Adipose tissue (tissue), 3 donors: ENCODE results near the gene DCAF15. TPM values are rescaled to one million over a fixed set of nuclear protein-coding genes. Genes with fewer than 3 reads are reported as not detected.
"Not testable (repeated sequence)": the region's sequence is repeated elsewhere in the genome, so short reads cannot be mapped to it uniquely, and the experiment has no call there.

Experiments
- H3K27ac ChIP-seq: one replicate; pipeline ENCODE4 v1.5.1; 2013; ENCODE audit warnings: low read depth, low read length
- WGBS, 3 donors: extraction: QIAGEN DNeasy Blood & Tissue Kit; methylation state at CpG; one replicate each; pipeline ENCODE4 v1.1.7; 2013; 5-methylcytosine and 5-hydroxymethylcytosine counted together
- polyA plus RNA-seq, 3 donors: library from polyadenylated mRNA; stranded (reverse); fragments of 200-250 nt; gene quantifications; one replicate each; pipeline ENCODE4 v1.2.3, GENCODE V29; 2013
- donor health status: healthy with polysubstance abuse.
- donor health status: Bipolar disorder and iron deficiency.
- donor health status: healthy.

Gene DCAF15
- polyA plus RNA-seq, 3 donors = 13.5 to 29.0 (median 16.2) TPM

GRCh38 chr19:13955662-13956364 lies 3.5 kb downstream of the DCAF15 start:
- no peak overlapping the region for H3K27ac ChIP-seq
- 90 to 95% (median 92%) methylated on average over 35 to 42 of the region's 42 CpGs for WGBS, 3 donors

DNA sequence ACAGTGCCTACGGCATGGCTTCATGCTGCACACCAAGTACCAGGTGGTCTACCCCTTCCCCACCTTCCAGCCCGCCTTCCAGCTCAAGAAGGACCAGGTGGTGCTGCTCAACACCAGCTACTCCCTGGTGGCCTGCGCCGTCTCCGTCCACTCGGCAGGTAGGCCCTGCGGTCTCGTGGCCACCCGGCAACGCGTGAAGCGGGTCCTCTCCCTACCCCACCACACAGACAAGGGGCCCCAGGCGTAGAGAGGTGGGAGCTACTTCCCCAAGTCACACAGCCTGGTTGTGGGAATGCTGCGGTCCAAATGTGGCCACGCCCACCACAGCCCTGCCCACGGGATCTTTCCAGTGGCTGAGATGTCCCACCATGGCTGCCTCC lies 4.0 kb downstream of the DCAF15 start:
- no peak overlapping the region for H3K27ac ChIP-seq
- 95 to 100% (median 98%) methylated on average over 16 of the region's 16 CpGs for WGBS, 3 donors

DNA sequence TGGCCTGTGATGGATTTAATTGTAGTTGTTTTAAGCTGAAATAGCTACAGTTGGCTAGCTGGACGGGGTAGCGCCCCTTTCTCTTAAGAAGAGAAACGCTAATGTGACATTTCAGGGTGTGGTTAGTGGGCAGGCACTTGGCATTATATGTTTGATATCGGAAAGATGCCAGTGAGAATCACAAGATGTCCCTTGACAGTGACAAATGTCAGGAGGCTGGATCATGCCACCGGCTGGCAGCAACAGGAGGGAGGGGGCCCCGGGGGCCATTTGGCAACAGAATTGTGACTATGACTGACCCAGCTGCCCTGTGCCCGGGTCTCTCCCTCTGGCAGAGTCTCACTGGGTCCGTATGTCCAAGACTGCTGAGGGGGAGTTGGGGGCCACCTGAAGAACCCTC lies 4.7 kb downstream of the DCAF15 start:
- WGBS, 3 donors = 77 to 84% (median 83%) methylated on average over 8 of the region's 8 CpGs
- H3K27ac ChIP-seq = no peak overlapping the region

DNA sequence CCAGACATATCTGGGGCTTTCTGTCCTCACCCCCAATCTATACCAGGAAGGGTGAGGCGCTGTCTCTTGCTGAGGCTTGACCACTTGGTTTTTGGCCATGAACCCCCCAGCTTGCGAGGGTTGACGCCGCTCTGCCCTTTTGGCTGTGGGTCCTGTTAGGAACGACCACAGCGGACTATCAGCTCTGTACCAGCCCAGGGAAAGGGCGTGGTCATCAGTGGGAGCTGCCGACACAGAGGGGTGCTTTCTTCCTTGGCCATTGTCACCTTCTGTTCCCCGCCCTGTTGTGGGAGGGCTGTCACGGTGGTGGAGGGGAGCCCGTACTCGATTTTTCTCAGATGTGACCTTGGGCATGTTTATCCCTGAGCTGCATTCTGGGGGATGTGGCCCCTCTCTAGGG lies 5.7 kb downstream of the DCAF15 start:
- no peak overlapping the region for H3K27ac ChIP-seq
- 64 to 88% (median 85%) methylated on average over 12 of the region's 12 CpGs for WGBS, 3 donors

DNA sequence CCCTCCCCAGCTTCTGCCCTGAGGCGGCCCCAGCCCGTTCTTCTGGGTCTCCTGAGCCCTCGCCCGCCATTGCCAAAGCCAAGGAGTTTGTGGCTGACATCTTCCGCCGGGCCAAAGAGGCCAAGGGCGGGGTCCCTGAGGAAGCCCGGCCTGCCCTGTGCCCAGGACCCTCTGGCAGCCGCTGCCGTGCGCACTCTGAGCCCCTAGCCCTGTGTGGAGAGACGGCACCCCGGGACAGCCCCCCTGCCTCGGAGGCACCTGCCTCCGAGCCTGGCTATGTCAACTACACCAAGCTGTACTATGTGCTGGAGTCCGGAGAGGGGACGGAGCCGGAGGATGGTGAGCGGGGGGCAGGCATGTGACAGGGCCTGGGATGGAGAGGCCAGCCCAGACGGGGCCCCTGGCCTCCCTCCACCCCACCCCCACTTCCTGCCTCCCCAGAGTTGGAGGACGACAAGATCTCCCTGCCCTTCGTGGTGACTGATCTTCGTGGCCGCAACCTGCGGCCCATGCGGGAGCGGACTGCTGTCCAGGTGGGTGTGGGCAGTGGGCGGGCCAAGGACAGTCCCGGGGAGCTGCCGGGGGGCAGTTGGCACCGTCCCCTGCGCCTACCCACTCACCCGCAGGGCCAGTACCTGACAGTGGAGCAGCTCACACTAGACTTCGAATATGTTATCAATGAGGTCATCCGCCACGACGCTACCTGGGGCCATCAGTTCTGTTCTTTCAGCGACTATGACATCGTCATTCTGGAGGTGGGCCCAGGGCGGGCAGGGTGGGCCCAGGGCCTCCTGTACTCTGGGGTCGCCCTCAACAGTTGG lies 7.0 kb downstream of the DCAF15 start:
- H3K27ac ChIP-seq = no peak overlapping the region
- WGBS, 3 donors = 87 to 91% (median 88%) methylated on average over 40 to 41 of the region's 41 CpGs

DNA sequence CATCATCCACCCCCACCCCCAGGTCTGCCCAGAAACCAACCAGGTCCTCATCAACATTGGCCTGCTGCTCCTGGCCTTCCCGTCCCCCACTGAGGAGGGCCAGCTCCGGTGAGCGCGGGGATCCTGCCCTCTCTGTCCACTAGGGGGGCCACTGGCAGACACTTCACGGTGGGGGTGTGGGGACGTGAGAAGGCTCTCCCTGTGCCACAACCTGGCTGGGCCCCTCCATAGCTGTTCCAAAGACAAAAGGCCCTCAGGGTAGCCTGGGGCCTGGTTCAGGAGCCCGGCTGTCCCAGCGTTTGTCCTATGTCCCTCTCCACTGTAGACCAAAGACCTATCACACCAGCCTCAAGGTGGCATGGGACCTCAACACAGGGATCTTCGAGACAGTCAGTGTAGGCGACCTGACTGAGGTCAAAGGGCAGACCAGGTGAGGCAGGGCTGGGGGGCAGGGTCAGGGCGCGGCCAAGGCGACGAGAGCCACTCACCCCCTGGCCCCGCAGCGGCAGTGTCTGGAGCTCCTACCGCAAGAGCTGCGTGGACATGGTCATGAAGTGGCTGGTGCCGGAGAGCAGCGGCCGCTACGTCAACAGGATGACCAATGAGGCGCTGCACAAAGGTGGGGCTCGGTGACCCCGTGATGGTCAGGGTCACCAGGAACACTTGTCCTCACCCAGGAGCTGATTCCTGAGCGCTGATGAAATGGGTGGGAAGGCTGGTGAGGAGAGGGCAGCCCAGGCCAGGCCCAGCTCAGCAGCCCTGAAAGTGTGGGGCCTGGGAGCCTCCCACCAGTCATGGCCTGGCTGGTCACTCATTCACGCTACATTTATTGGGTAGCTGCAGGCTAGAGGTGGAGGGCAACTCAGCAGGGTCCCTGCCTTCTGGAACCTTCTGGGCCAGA lies 7.9 kb downstream of the DCAF15 start:
- 82 to 91% (median 87%) methylated on average over 27 of the region's 27 CpGs for WGBS, 3 donors

GRCh38 chr19:13960863-13961784 lies 8.8 kb downstream of the DCAF15 start:
- 91 to 94% (median 94%) methylated on average over 36 to 39 of the region's 39 CpGs for WGBS, 3 donors
- no peak overlapping the region for H3K27ac ChIP-seq

More for the DNA sequence above, 7.9 kb downstream of the DCAF15 start:
- no peak overlapping the region for H3K27ac ChIP-seq

GRCh38 chr19:13961826-13962698 lies 9.8 kb downstream of the DCAF15 start:
- 72 to 79% (median 78%) methylated on average over 51 to 55 of the region's 55 CpGs for WGBS, 3 donors
- H3K27ac ChIP-seq = no peak overlapping the region

DNA sequence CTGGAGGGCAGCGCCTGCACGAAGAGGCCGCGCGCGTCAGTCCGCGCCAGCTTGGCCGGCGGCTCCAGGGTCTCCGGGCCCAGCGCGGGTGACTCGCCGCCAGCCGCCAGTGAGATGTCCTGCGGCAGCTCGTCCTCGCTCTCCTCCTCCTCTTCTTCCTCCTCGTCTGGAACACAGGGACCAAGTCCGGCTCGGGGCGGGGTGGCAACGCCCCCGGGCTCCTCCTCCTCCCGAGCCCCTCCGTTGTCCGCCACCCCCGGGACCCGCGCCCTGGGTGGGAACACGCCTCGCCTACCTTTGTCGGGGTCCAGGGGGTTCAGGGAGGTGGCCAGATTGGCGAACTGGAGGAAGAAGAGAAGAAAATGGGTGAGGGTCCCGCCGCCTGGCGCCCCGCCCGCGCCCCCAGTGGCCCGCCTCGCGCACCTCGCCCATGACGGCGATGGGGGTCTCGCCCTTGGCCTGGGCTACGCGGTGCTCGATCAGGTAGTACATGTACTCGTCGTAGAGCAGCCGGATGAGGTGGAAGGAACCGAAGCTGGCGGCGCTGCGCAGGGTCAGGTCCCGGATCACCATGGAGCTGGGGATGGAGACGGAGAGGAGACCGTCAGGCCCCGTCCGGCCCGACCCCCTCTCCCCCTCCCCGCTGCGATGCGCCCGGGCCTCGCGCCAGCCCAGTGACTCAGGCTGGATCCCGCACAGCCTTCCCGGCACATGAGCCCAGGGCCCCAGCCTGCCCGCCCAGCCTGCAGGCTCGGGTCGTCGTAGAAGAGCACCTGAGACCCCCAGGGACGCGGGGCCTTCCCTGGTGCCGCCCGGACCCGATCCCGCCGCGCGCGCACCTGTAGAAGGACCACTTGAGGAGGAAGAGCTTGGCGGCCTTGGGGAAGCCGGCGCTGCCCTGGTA lies 10.6 kb downstream of the DCAF15 start:
- no peak overlapping the region for H3K27ac ChIP-seq
- 76 to 82% (median 81%) methylated on average over 64 to 89 of the region's 89 CpGs for WGBS, 3 donors

- no peak overlapping the region for H3K27ac ChIP-seq
- WGBS, 3 donors = 93 to 95% (median 94%) methylated on average over 41 to 48 of the region's 48 CpGs
These were observed 11.3 kb downstream of the DCAF15 start for GRCh38 chr19:13963603-13964105.

- whole genome bisulfite sequencing, 3 donors = 89 to 91% (median 90%) methylated on average over 5 of the region's 5 CpGs
- no peak overlapping the region for H3K27ac ChIP-seq
These were observed 12.5 kb downstream of the DCAF15 start for GRCh38 chr19:13964776-13965175.

DNA sequence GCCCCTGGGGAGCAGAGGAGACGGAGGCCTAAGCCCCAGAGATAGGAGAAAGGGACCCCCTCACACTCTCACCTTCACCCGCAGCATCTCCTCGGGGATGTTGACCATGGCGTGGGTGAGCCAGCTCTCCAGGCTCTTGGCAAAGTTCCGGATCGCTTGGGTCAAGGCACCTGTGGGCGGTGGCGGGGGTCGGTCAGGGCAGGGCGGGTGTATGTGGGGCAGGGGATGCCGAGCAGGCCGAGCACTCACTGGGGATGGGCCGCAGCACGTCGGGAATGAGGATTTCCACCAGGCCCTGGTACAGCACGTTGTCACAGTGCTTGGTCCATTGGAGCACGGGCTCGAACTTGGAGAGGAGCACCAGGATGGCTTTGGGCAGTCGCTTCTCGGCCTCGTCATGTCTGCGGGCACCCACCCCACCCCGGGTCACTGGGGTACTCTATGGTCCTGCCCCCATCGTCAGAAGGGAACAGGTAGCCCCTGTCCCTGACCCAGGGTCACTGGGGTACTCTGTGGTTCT lies 13.1 kb downstream of the DCAF15 start:
- 91 to 93% (median 92%) methylated on average over 24 of the region's 24 CpGs for WGBS, 3 donors
- H3K27ac ChIP-seq = no peak overlapping the region

DNA sequence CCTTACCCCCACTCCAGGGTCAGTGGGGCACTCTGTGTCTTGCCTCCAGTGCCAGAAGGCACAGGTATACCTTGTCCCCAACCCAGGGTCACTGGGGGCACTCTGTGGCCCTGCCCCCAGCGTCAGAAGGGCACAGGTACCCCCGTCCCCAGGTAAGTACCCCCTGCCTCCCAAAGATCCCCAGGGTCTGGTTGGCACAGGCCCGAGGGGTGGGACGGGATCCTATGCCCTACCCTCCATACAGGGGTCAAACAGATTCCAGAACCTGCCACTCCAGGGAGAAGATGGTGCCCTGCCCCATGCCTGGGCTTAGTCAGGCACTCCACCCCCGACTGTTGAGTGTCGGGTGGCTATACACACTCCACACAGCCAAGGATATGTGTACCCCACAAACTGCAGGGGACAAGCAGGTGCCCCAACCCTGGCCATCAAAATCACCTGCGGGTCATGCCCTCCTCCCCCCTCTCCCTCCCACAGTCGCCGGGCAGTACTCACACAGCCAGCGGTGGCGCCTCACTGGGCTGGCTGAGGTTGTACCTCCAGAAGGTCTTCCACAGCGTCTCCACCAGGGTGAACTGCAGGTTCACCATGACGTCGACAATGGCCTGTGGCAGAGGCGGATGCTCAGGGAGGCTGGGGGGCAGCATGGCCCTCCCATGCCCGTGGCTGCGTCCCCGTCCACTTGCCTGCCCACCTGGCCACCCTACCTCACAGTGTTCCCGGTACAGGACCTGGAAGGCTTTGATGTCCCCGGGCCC lies 13.8 kb downstream of the DCAF15 start:
- H3K27ac ChIP-seq = no peak overlapping the region
- 91 to 96% (median 92%) methylated on average over 20 of the region's 20 CpGs for WGBS, 3 donors

DNA sequence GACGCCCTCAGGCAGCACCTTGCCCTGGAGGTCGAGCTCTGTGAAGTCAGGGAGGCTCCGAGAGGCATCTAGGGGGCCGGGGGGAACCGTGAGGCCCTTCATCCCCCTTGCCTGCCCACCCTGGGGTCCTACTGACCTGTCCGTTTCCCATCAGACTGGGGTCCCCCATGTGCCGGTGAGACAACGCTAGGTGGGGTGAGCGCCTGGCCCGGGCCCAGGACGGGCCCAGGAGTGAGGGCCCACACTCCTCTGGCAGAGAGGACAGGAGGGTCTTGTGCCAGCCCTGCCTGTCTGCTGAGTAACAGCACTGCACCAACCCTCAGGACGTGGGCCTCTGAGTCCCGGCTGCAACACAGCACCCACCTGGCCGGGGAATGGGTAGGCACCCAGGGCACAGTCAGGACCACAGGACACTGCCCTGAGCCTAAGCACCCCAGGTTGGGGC lies 14.4 kb downstream of the DCAF15 start:
- WGBS, 3 donors = 94 to 98% (median 97%) methylated on average over 14 of the region's 14 CpGs
- no peak overlapping the region for H3K27ac ChIP-seq

DNA sequence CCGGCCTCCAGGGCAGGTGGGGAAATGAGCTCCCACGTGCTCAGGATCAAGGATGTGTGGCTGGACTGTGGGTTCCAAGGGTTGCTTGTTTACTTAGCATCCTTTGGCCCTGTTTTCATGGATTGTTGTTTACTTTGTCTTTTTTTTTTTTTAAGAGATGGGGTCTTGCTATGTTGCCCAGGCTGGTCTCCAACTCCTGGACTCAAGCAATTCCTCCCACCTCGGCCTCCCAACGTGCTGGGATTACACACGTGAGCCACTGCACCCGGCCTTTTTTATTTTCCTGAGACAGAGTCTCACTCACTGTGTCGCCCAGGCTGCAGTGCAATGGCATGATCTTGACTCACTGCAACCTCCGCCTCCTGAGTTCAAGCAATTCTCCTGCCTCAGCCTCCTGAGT lies 14.9 kb downstream of the DCAF15 start:
- not testable (repeated sequence) for H3K27ac ChIP-seq
- 92 to 96% (median 95%) methylated on average over 8 of the region's 8 CpGs for WGBS, 3 donors
